H9 (cell line): ENCODE data around the gene UGT1A6. TPM values are rescaled to one million over a fixed set of nuclear protein-coding genes. Genes with fewer than 3 reads are reported as not detected.
A peak's percentile ranks its signal among the peaks of the same experiment; 100 is the strongest.

Experiments used
- DNase-seq: peaks from one replicate; pipeline ENCODE4 v3.0.0-alpha.2; 2017
- H2AFZ ChIP-seq: one replicate; pipeline ENCODE4 v1.6.1; 2013; ENCODE audit warnings: mild to moderate bottlenecking, low read length, control low read depth, moderate library complexity
- H2AK5ac ChIP-seq: 2 replicates; pipeline ENCODE4 v1.6.1; 2013; ENCODE audit warnings: low read length, control low read depth, mixed read lengths; ENCODE audit not compliant: insufficient read length
- H2BK120ac ChIP-seq: one replicate; pipeline ENCODE4 v1.6.1; 2013; ENCODE audit warnings: low read depth, mild to moderate bottlenecking, low read length, control low read depth, inconsistent platforms; ENCODE audit not compliant: poor library complexity, severe bottlenecking
- H2BK12ac ChIP-seq: 2 replicates; pipeline ENCODE4 v1.6.1; 2013; ENCODE audit warnings: low read length, control low read depth, mixed read lengths, low read depth; ENCODE audit not compliant: insufficient read length
- H2BK15ac ChIP-seq: 2 replicates; pipeline ENCODE4 v1.6.1; 2013; ENCODE audit warnings: low read depth, low read length, control low read depth
- H2BK20ac ChIP-seq: one replicate; pipeline ENCODE4 v1.6.1; 2013; ENCODE audit warnings: low read depth, mild to moderate bottlenecking, low read length, control low read depth, inconsistent platforms; ENCODE audit not compliant: poor library complexity, severe bottlenecking
- H2BK5ac ChIP-seq: 2 replicates; pipeline ENCODE4 v1.6.1; 2013; ENCODE audit warnings: low read length, control low read depth, mixed read lengths; ENCODE audit not compliant: insufficient read length
- H3K14ac ChIP-seq: 2 replicates; pipeline ENCODE4 v1.6.1; 2013; ENCODE audit warnings: low read length, control low read depth; ENCODE audit not compliant: insufficient read depth
- H3K18ac ChIP-seq: 2 replicates; pipeline ENCODE4 v1.6.1; 2013; ENCODE audit warnings: low read depth, mild to moderate bottlenecking, mixed read lengths, low read length, control low read depth; ENCODE audit not compliant: insufficient read length
- H3K23ac ChIP-seq: 2 replicates; pipeline ENCODE4 v1.6.1; 2013; ENCODE audit warnings: low read length, control low read depth, mixed read lengths, low read depth; ENCODE audit not compliant: insufficient read length
- H3K23me2 ChIP-seq: 2 replicates; pipeline ENCODE4 v1.6.1; 2013; ENCODE audit warnings: low read depth, mild to moderate bottlenecking, mixed read lengths, low read length, control low read depth; ENCODE audit not compliant: insufficient read length, poor library complexity, severe bottlenecking
- H3K27ac ChIP-seq: 2 replicates; pipeline ENCODE4 v1.5.1; 2013; ENCODE audit warnings: low read length, control low read depth, mixed read lengths, low read depth; ENCODE audit not compliant: insufficient read length
- H3K27me3 ChIP-seq: 2 replicates; pipeline ENCODE4 v1.6.1; 2013; ENCODE audit warnings: low read length, control low read depth, inconsistent platforms; ENCODE audit not compliant: insufficient read depth
- H3K4ac ChIP-seq: 2 replicates; pipeline ENCODE4 v1.6.1; 2013; ENCODE audit warnings: low read depth, mild to moderate bottlenecking, control low read depth, inconsistent platforms, low read length, moderate library complexity
- H3K4me1 ChIP-seq: 2 replicates; pipeline ENCODE4 v1.6.1; 2013; ENCODE audit warnings: low read length, control low read depth, inconsistent platforms; ENCODE audit not compliant: insufficient read depth
- H3K4me2 ChIP-seq: 2 replicates; pipeline ENCODE4 v1.6.1; 2013; ENCODE audit warnings: low read length, control low read depth, mixed read lengths; ENCODE audit not compliant: insufficient read length, insufficient read depth
- H3K56ac ChIP-seq: 2 replicates; pipeline ENCODE4 v1.6.1; 2013; ENCODE audit warnings: low read depth, mild to moderate bottlenecking, mixed read lengths, low read length, control low read depth; ENCODE audit not compliant: insufficient read length
- H3K79me1 ChIP-seq: 2 replicates; pipeline ENCODE4 v1.6.1; 2013; ENCODE audit warnings: low read depth, mild to moderate bottlenecking, moderate library complexity, low read length, control low read depth, inconsistent platforms; ENCODE audit not compliant: insufficient read depth, poor library complexity, severe bottlenecking
- H3K79me2 ChIP-seq: 2 replicates; pipeline ENCODE4 v1.6.1; 2013; ENCODE audit warnings: low read length, control low read depth, inconsistent platforms; ENCODE audit not compliant: insufficient read depth
- H3K9ac ChIP-seq: 2 replicates; pipeline ENCODE4 v1.6.1; 2013; ENCODE audit warnings: low read length, control low read depth, mixed read lengths; ENCODE audit not compliant: insufficient read length; ENCODE audit errors: extremely low read depth
- H3K9me3 ChIP-seq: one replicate; pipeline ENCODE4 v1.6.1; 2013; ENCODE audit warnings: low read depth, low read length, inconsistent platforms; ENCODE audit not compliant: control insufficient read depth
- H3T11ph ChIP-seq: one replicate; pipeline ENCODE4 v1.6.1; 2013; ENCODE audit warnings: mild to moderate bottlenecking, low read length, control low read depth, inconsistent platforms
- H4K20me1 ChIP-seq: one replicate; pipeline ENCODE4 v1.6.1; 2013; ENCODE audit not compliant: control insufficient read depth, insufficient read length, insufficient read depth
- H4K5ac ChIP-seq: 2 replicates; pipeline ENCODE4 v1.6.1; 2013; ENCODE audit warnings: low read depth, mild to moderate bottlenecking, mixed read lengths, low read length, control low read depth; ENCODE audit not compliant: insufficient read length
- H4K8ac ChIP-seq: replicated peaks from 2 replicates; pipeline ENCODE4 v1.6.1; 2013; ENCODE audit warnings: low read length, control low read depth, mixed read lengths, low read depth; ENCODE audit not compliant: insufficient read length
- H4K91ac ChIP-seq: 2 replicates; pipeline ENCODE4 v1.6.1; 2013; ENCODE audit warnings: low read depth, mild to moderate bottlenecking, moderate library complexity, mixed read lengths, low read length, control low read depth; ENCODE audit not compliant: insufficient read length
- H3K27ac Mint-ChIP-seq, 3 experiments: 2 replicates in 2 of 3; 3 replicates in 1 of 3; pipeline ENCODE4 v1.8.0; 2020 to 2021; ENCODE audit warnings: mixed read lengths in 3 of 3, mild to moderate bottlenecking in 1 of 3, moderate library complexity in 1 of 3
- H3K27me3 Mint-ChIP-seq: 2 replicates; pipeline ENCODE4 v1.8.0; 2021; ENCODE audit warnings: low read depth, mild to moderate bottlenecking, moderate library complexity, mixed read lengths
- H3K36me3 Mint-ChIP-seq, 3 experiments: 2 replicates in 2 of 3; 3 replicates in 1 of 3; pipeline ENCODE4 v1.8.0; 2020 to 2021; ENCODE audit warnings: low read depth in 3 of 3, mixed read lengths in 3 of 3; ENCODE audit not compliant: insufficient read depth in 1 of 3
- H3K4me1 Mint-ChIP-seq, 2 experiments: 2 replicates each; pipeline ENCODE4 v1.8.0; 2020; ENCODE audit warnings: mixed read lengths in 2 of 2
- H3K4me3 Mint-ChIP-seq, 2 experiments: 2 replicates in 1 of 2; 3 replicates in 1 of 2; pipeline ENCODE4 v1.8.0; 2020 to 2021; ENCODE audit warnings: mild to moderate bottlenecking in 2 of 2, mixed read lengths in 2 of 2, moderate library complexity in 1 of 2
- H3K9me3 Mint-ChIP-seq, 2 experiments: 2 replicates in 1 of 2; 3 replicates in 1 of 2; pipeline ENCODE4 v1.8.0; 2020; ENCODE audit warnings: mild to moderate bottlenecking in 2 of 2, mixed read lengths in 2 of 2, moderate library complexity in 1 of 2
- CTCF ChIP-seq: fragments of 200-600 bp; sonication (generic); conservative IDR thresholded peaks from 3 replicates; pipeline ENCODE4 v1.8.0; 2021; ENCODE audit warnings: antibody characterized with exemption, mild to moderate bottlenecking
- WGBS: extraction: QIAGEN DNeasy Blood & Tissue Kit; methylation state at CpG from one replicate; pipeline ENCODE4 v1.1.7; 2013; ENCODE audit warnings: missing lambda C conversion rate, low lambda C conversion rate, mixed read lengths; ENCODE audit not compliant: insufficient read length; ENCODE audit errors: extremely low coverage; 5-methylcytosine and 5-hydroxymethylcytosine counted together
- total RNA-seq: library from RNA; stranded (reverse); gene quantifications from 2 replicates; pipeline ENCODE4 v1.2.1, GENCODE V29; 2021

UGT1A6 gene
- total RNA-seq, 1 experiment from 2014 or later, result not detected

- Histone ChIP-seq H3T11ph (no peak overlapping the region), H3K4ac (no peak overlapping the region), H3K18ac (no peak overlapping the region), H3K79me1 (no peaks in the 10 kb centered on the region), H2AFZ (no peak overlapping the region), H2BK12ac (no peak overlapping the region), H3K23me2 (no peaks in the 10 kb centered on the region), H3K23ac (no peak overlapping the region), H2AK5ac (no peak overlapping the region), H3K9me3 (no peaks in the 10 kb centered on the region), H4K5ac (no peak overlapping the region), H3K14ac (no peak overlapping the region; the same call in 1 of the 2 replicates), H3K4me2 (no peak overlapping the region), H3K27me3 (no peaks in the 10 kb centered on the region), H4K20me1 (no peaks in the 10 kb centered on the region), H2BK5ac (no peak overlapping the region), H2BK20ac (no peak overlapping the region), H4K91ac (no peak overlapping the region), H3K56ac (no peak overlapping the region), H2BK120ac (no peak overlapping the region), H3K27ac (no peak overlapping the region), H3K79me2 (no peaks in the 10 kb centered on the region), H3K9ac (no peak overlapping the region), H2BK15ac (no peak overlapping the region), H4K8ac (no peak overlapping the region), H3K4me1 (no peaks in the 10 kb centered on the region)
- WGBS, result no CpG with 5 or more reads among the region's 18 CpGs
- no peaks in the 10 kb centered on the region for H3K4me1 Mint-ChIP-seq
- no peak for TF ChIP-seq CTCF
- peak; percentile 23 for DNase-seq
- no peak overlapping the region for H3K4me3 Mint-ChIP-seq
- peaks cover 10% of the 10 kb centered on the region for H3K27me3 Mint-ChIP-seq
- no peak overlapping the region for H3K27ac Mint-ChIP-seq
- no peaks in the 10 kb centered on the region; a peak in 1 of 7 replicates for H3K36me3 Mint-ChIP-seq
- peaks cover 0 to 3% of the 10 kb centered on the region in 2 experiments; a peak in 1 of 5 replicates for H3K9me3 Mint-ChIP-seq
These were observed 98.6 kb downstream of the UGT1A6 start for GRCh38 chr2:233791151-233791882.
